GM10266 (cell line): ENCODE measurements around the gene EHF.
"Not testable (repeated sequence)": the region's sequence is repeated elsewhere in the genome, so short reads cannot be mapped to it uniquely, and the experiment has no call there.

Source experiments
- DNase-seq: peaks from one replicate; pipeline ENCODE4 v3.0.0; 2012; ENCODE audit errors: extremely low spot score
- TF ChIP-seq, protein P1 (sequence below): IDR thresholded peaks from 2 replicates; pipeline ENCODE4 v1.5.1; 2012; ENCODE audit warnings: mild to moderate bottlenecking, low read depth; ENCODE audit not compliant: control insufficient read depth, insufficient read depth; ENCODE audit errors: missing control alignments

Gene EHF

DNA sequence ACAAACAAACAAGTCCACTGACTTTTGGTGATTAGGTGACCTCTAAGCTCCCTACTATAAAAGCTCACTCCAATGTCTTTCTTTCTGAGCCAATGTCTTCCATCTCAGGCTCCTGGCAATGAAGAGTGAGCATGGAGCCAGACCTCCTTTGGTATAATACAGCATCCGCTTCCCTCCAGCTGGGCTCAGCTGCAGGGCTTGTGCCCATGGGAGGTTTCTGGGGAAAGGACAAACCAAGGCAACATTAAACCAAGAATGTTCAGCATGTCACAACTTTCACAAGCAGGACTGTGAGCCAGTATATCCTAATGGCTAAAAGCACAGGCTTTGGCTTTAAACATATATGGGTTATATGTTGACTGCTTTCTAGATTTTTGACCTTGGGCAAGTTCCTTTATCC, 58.8 kb downstream of the EHF start:
- TF ChIP-seq, protein P1, sequence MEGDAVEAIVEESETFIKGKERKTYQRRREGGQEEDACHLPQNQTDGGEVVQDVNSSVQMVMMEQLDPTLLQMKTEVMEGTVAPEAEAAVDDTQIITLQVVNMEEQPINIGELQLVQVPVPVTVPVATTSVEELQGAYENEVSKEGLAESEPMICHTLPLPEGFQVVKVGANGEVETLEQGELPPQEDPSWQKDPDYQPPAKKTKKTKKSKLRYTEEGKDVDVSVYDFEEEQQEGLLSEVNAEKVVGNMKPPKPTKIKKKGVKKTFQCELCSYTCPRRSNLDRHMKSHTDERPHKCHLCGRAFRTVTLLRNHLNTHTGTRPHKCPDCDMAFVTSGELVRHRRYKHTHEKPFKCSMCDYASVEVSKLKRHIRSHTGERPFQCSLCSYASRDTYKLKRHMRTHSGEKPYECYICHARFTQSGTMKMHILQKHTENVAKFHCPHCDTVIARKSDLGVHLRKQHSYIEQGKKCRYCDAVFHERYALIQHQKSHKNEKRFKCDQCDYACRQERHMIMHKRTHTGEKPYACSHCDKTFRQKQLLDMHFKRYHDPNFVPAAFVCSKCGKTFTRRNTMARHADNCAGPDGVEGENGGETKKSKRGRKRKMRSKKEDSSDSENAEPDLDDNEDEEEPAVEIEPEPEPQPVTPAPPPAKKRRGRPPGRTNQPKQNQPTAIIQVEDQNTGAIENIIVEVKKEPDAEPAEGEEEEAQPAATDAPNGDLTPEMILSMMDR, result no peak
- no peak for DNase-seq

DNA sequence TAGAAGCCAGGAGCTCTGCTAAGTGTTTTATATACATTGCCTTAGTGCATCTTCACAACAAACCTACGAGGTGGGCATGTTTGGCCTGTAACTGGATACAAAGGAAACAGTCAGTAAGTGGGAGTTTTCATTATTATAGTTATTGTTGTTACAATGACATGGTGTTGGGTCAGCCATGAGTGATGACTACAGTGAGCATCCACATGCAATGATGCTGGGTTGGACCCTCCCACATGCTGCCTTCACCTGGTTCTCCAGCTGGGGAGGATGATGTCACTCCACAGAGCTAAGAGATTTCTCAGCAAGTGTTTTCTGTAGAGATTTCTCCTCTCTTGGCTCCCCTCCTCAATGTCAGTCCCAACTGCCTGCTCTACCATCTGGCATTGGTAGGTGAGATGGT, 59.3 kb downstream of the EHF start:
- no peak for DNase-seq
- TF ChIP-seq, protein P1, result no peak

DNA sequence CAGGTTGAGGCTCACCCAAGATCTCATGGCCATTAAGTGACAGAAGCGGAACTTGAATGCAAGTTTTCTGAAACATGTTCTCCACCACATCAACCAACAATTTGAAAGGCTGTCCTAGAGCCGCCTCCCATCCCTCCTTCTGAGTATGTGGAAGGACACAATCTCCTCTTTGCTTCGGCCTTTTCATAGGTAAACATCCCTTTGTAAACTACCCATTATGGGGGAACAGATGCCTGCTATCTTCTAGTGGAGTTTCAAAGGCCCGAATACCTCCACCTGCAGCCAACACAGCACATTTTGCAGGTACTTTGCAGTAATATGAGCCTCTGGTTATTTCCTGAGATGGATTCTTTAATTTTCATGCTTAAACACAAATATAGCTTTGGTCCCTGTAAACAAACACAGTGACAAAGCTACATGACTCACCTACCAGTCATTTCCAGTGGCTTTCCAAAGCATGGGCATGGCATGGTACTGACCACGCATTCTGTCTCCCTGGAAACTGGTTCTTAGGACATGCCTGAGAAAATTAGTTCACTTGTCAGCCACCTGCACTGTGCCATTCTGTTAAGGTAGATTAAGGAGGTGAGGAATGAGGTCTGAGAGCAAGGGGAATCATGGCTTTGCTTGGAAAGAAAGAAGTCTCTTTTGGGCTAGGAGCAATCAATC, 60.2 kb downstream of the EHF start:
- TF ChIP-seq, protein P1, result no peak
- no peak for DNase-seq

DNA sequence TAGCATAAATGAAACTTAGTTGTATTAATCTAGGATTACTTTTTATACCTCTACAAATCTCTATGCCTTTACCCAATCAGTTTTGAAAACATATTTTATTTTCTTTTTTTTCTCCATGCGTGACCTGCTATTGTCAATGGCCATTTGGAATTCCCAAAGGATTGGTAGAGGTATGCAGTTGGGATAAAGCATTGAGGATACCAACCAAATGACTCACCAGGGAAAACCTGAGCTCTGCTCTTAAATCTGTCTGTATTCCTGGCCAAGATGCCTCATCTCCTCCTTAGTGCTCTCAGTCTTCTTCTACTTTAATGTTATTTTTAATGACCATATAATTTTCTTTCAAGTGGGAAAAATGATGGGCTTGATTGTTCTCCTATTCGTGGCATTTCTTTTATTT, 61.9 kb downstream of the EHF start:
- DNase-seq, result no peak
- TF ChIP-seq, protein P1, result no peak

DNA sequence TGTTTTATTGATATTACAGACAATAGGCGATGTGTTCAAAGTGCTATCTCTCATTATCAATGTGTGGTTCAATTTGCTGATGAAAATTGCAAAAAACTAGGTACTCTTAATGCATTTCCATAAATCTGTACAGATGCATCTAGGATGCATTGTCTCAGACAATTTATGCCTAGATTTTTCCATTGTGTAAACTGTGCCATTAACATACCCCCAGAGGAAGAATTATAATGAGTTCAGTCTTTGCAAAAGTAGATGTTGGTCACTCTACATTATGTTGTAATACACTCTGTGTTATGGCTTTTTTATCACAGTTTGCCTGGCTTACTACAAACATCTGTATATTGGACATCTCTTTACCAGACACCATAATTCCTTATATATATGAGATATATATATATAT, 62.5 kb downstream of the EHF start:
- TF ChIP-seq, protein P1, result no peak
- DNase-seq, result no peak

DNA sequence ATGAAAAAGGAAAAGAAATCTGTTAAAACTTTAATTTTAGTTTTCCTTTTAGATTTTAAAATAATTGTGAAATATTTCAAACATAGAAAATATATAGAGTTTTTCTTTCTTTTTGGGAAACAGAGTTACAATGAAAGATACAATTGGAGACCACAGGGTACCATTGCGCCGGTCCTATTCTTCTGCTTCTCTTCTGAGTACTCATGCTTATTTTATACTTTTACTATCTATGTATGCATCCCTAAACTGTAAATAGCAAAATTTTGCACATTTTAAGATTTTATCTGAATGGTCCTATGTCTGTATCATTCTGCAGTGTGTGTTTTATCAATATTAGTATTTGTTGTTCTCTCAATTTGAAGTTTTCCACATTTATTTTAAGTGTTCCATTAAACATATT, 65.0 kb downstream of the EHF start:
- TF ChIP-seq, protein P1, result no peak

DNA sequence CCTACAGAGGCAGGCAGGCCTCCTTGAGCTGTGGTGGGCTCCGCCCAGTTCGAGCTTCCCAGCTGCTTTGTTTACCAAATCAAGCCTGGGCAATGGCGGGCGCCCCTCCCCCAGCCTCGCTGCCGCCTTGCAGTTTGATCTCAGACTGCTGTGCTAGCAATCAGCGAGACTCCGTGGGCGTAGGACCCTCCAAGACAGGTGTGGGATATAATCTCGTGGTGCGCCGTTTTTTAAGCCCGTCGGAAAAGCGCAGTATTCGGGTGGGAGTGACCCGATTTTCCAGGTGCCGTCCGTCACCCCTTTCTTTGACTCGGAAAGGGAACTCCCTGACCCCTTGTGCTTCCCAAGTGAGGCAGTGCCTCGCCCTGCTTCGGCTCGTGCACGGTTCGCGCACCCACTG, 71.4 kb downstream of the EHF start:
- not testable (repeated sequence) for DNase-seq

More for the DNA sequence above, 65.0 kb downstream of the EHF start:
- DNase-seq, result no peak

DNA sequence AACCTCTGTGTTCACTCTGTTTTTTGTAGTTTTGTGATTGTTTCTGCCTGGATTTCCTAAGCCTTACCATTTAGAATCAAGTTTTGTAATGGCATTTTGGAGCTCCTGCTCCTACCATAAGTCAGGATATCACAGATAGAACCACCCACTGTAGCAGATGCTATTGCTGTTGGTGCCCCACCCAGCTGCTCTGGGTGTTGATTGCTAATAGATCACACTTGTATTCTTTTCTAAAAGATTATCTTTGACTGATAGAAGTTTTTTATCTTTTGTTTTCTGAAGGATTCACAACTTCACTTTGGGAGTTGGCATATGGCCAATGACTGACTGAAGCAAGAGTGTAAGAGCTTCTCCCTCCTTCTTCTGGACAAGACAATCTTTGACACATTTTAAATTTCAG, 76.0 kb downstream of the EHF start:
- no peak for DNase-seq
- TF ChIP-seq, protein P1, result no peak
